H1 (cell line): ENCODE data around the gene VSTM2L. TPM values are rescaled to one million over a fixed set of nuclear protein-coding genes. Genes with fewer than 3 reads are reported as not detected.

Source experiments
- CTCF ChIA-PET: fragments of 300-600 bp; sonication (Branson Sonifier 250); formaldehyde crosslinking; loops from one replicate; lab custom pipeline; 2021; ENCODE audit not compliant: partially characterized antibody; lab: Charles Lee
- POLR2A ChIA-PET: fragments of 300-600 bp; sonication (Branson Sonifier 250); formaldehyde crosslinking; loops from one replicate; lab custom pipeline; 2021; ENCODE audit warnings: inconsistent platforms; ENCODE audit not compliant: partially characterized antibody; lab: Charles Lee
- DNase-seq, 2 experiments: peaks; one replicate each; pipeline versions ENCODE4 v3.0.0 to v3.0.0-alpha.2; 2010 to 2022; ENCODE audit warnings: low spot score in 2 of 2, low read depth in 1 of 2, mixed read lengths in 1 of 2
- FAIRE-seq: peaks from 2 replicates; lab custom pipeline; 2011; peaks lifted over from hg19 to GRCh38; lab: Jason Lieb, UNC
- H2AFZ ChIP-seq: 2 replicates; pipeline ENCODE4 v1.8.1; 2012; ENCODE audit warnings: low read length, inconsistent platforms
- H2AK5ac ChIP-seq: 2 replicates; pipeline ENCODE4 v1.6.1; 2013; ENCODE audit warnings: low read depth, low read length
- H2BK120ac ChIP-seq: replicated peaks from 2 replicates; pipeline ENCODE3; 2013; ENCODE audit warnings: low read depth, low read length, inconsistent platforms
- H2BK12ac ChIP-seq: 2 replicates; pipeline ENCODE4 v1.6.1; 2013; ENCODE audit warnings: low read depth, low read length
- H2BK15ac ChIP-seq: 2 replicates; pipeline ENCODE4 v1.6.1; 2013; ENCODE audit warnings: low read length
- H2BK20ac ChIP-seq: 2 replicates; pipeline ENCODE4 v1.6.1; 2013; ENCODE audit warnings: low read length
- H2BK5ac ChIP-seq: 2 replicates; pipeline ENCODE4 v1.6.1; 2013; ENCODE audit warnings: low read depth, low read length
- H3K14ac ChIP-seq: 2 replicates; pipeline ENCODE4 v1.6.1; 2013; ENCODE audit warnings: inconsistent platforms; ENCODE audit not compliant: insufficient read length
- H3K18ac ChIP-seq: 2 replicates; pipeline ENCODE4 v1.6.1; 2013; ENCODE audit warnings: low read length; ENCODE audit errors: extremely low read depth
- H3K23ac ChIP-seq: 2 replicates; pipeline ENCODE4 v1.6.1; 2013; ENCODE audit warnings: inconsistent platforms; ENCODE audit not compliant: insufficient read length
- H3K23me2 ChIP-seq: 2 replicates; pipeline ENCODE4 v1.6.1; 2013; ENCODE audit warnings: low read depth, low read length
- H3K27ac ChIP-seq: 2 replicates; pipeline ENCODE4 v1.6.1; 2011; ENCODE audit warnings: low read depth, low read length, inconsistent platforms
- H3K27me3 ChIP-seq, 4 experiments: replicated peaks in 1 of 4; 1 replicate in 1 of 4; 2 replicates in 3 of 4; pipeline versions ENCODE4 v1.6.1 to v1.8.1; 2011 to 2013; ENCODE audit warnings: low read length in 3 of 4, mild to moderate bottlenecking in 3 of 4, inconsistent platforms in 2 of 4, mixed read lengths in 2 of 4, moderate library complexity in 1 of 4; ENCODE audit not compliant: control insufficient read depth in 3 of 4, insufficient read depth in 3 of 4; ENCODE audit errors: extremely low read depth in 1 of 4
- H3K36me3 ChIP-seq, 4 experiments: 2 replicates each; pipeline versions ENCODE4 v1.6.1 to v1.8.1; 2011 to 2013; ENCODE audit warnings: mild to moderate bottlenecking in 4 of 4, low read length in 3 of 4, moderate library complexity in 2 of 4, control low read depth in 1 of 4, inconsistent platforms in 1 of 4; ENCODE audit not compliant: insufficient read depth in 4 of 4, control insufficient read depth in 2 of 4
- H3K4ac ChIP-seq: replicated peaks from 2 replicates; pipeline ENCODE3; 2013; ENCODE audit warnings: low read length, low read depth, mixed read lengths, inconsistent platforms; ENCODE audit not compliant: insufficient read length
- H3K4me1 ChIP-seq, 4 experiments: replicated peaks in 1 of 4; 1 replicate in 1 of 4; 2 replicates in 3 of 4; pipeline versions ENCODE4 v1.6.1 to v1.8.1; 2011 to 2013; ENCODE audit warnings: low read length in 3 of 4, inconsistent platforms in 2 of 4, mixed read lengths in 1 of 4; ENCODE audit not compliant: insufficient read depth in 4 of 4, control insufficient read depth in 3 of 4
- H3K4me2 ChIP-seq, 2 experiments: 2 replicates each; pipeline versions ENCODE4 v1.6.1 to v1.8.1; 2011 to 2013; ENCODE audit warnings: low read depth in 2 of 2, low read length in 2 of 2, control low read depth in 1 of 2, inconsistent platforms in 1 of 2, mild to moderate bottlenecking in 1 of 2; ENCODE audit not compliant: insufficient read depth in 1 of 2
- H3K4me3 ChIP-seq, 4 experiments: fragments of 200-600, 300-600 bp in 1 of 4; sonication (generic), shearing (Covaris generic), sonication (Bioruptor Twin) in 1 of 4; 2 replicates each; pipeline versions ENCODE4 v1.5.1 to v1.8.1; 2011 to 2016; ENCODE audit warnings: low read length in 4 of 4, low read depth in 3 of 4, control low read depth in 2 of 4, inconsistent platforms in 2 of 4, mild to moderate bottlenecking in 2 of 4, mixed read lengths in 1 of 4, moderate library complexity in 1 of 4; ENCODE audit not compliant: insufficient read depth in 2 of 4; ENCODE audit errors: extremely low read depth in 1 of 4
- H3K56ac ChIP-seq: replicated peaks from 2 replicates; pipeline ENCODE3; 2013; ENCODE audit warnings: low read depth, mild to moderate bottlenecking, mixed read lengths, low read length, inconsistent platforms; ENCODE audit not compliant: insufficient read length
- H3K79me1 ChIP-seq: 2 replicates; pipeline ENCODE4 v1.6.1; 2013; ENCODE audit warnings: low read depth, low read length, control low read depth
- H3K79me2 ChIP-seq, 2 experiments: 2 replicates each; pipeline versions ENCODE4 v1.6.1 to v1.8.1; 2012 to 2013; ENCODE audit warnings: low read length in 2 of 2, mild to moderate bottlenecking in 2 of 2, inconsistent platforms in 1 of 2; ENCODE audit not compliant: insufficient read depth in 2 of 2, control insufficient read depth in 1 of 2
- H3K9ac ChIP-seq, 4 experiments: replicated peaks in 1 of 4; 1 replicate in 1 of 4; 2 replicates in 3 of 4; pipeline versions ENCODE4 v1.6.1 to v1.8.1; 2011 to 2013; ENCODE audit warnings: low read depth in 3 of 4, low read length in 3 of 4, control low read depth in 2 of 4, mild to moderate bottlenecking in 2 of 4, moderate library complexity in 2 of 4, inconsistent platforms in 1 of 4; ENCODE audit errors: extremely low read depth in 1 of 4
- H3K9me3 ChIP-seq, 2 experiments: 2 replicates each; pipeline versions ENCODE4 v1.6.1 to v1.8.1; 2012 to 2013; ENCODE audit warnings: mild to moderate bottlenecking in 2 of 2, moderate library complexity in 2 of 2, control low read depth in 1 of 2, inconsistent platforms in 1 of 2, low read depth in 1 of 2, low read length in 1 of 2, mixed read lengths in 1 of 2; ENCODE audit not compliant: insufficient read depth in 2 of 2
- H4K20me1 ChIP-seq, 2 experiments: replicated peaks in 1 of 2; 2 replicates each; pipeline versions ENCODE3 to v1.8.1; 2011 to 2013; ENCODE audit warnings: inconsistent platforms in 2 of 2, low read length in 2 of 2, mild to moderate bottlenecking in 1 of 2; ENCODE audit not compliant: insufficient read depth in 2 of 2, control insufficient read depth in 1 of 2
- H4K5ac ChIP-seq: 2 replicates; pipeline ENCODE4 v1.6.1; 2013; ENCODE audit warnings: low read length, low read depth, mixed read lengths, inconsistent platforms; ENCODE audit not compliant: insufficient read length
- H4K8ac ChIP-seq: 2 replicates; pipeline ENCODE4 v1.8.0; 2013; ENCODE audit warnings: mild to moderate bottlenecking, moderate library complexity, low read length, inconsistent platforms; ENCODE audit not compliant: insufficient read depth; ENCODE audit errors: extremely low read depth
- H4K91ac ChIP-seq: replicated peaks from 2 replicates; pipeline ENCODE3; 2013; ENCODE audit warnings: low read length, mixed read lengths, inconsistent platforms; ENCODE audit not compliant: insufficient read length
- MAX ChIP-seq: IDR thresholded peaks from 2 replicates; pipeline ENCODE4 v1.6.1; 2012; ENCODE audit warnings: inconsistent platforms
- RAD21 ChIP-seq, 2 experiments: IDR thresholded peaks in 1 of 2; conservative IDR thresholded peaks in 1 of 2; 2 replicates each; pipeline ENCODE4 v1.6.1; 2011; ENCODE audit warnings: low read depth in 2 of 2, low read length in 2 of 2, improper control_type of control experiment in 1 of 2, inconsistent platforms in 1 of 2, mild to moderate bottlenecking in 1 of 2, moderate library complexity in 1 of 2
- WGBS, 2 experiments: shearing (Covaris generic) in 1 of 2; methylation state at CpG; one replicate each; pipeline versions ENCODE4 v1.1.6 to v1.1.7; 2013 to 2015; ENCODE audit warnings: low lambda C conversion rate in 2 of 2, mixed read lengths in 2 of 2, inconsistent platforms in 1 of 2, low coverage in 1 of 2, missing lambda C conversion rate in 1 of 2; ENCODE audit not compliant: insufficient replicate concordance in 2 of 2, insufficient coverage in 1 of 2, insufficient read length in 1 of 2; ENCODE audit errors: extremely low coverage in 1 of 2, missing lambda C conversion rate in 1 of 2; 5-methylcytosine and 5-hydroxymethylcytosine counted together
- polyA plus RNA-seq, 7 experiments: library from polyadenylated mRNA; depleted of rRNA in 3 of 7; stranded (reverse) in 5 of 7; unstranded in 2 of 7; fragments of >200 nt in 5 of 7; fragments of 200-250 nt in 2 of 7; gene quantifications; 1 replicate in 5 of 7; 2 replicates in 1 of 7; 4 replicates in 1 of 7; pipeline versions ENCODE4 v1.2.1 to v1.2.3, GENCODE V29; 2011 to 2013; ENCODE audit warnings: missing spikeins in 2 of 7, mixed read lengths in 2 of 7
- total RNA-seq: library from RNA; stranded (reverse); fragmentation: NEBNext Ultra II Directional; extraction: Animal tissue kit (Norgen Biotek cat#: 25700); gene quantifications from 2 replicates; pipeline ENCODE4 v1.2.1, GENCODE V29; 2021
- TF ChIP-seq, protein P1 (sequence below): IDR thresholded peaks from 2 replicates; pipeline ENCODE4 v1.6.1; 2012; ENCODE audit warnings: inconsistent platforms

The VSTM2L gene
- total and polyA plus RNA-seq, 2 of the 8 experiments (the other 6 are each of a cell fraction or from before 2014, with no cell fraction given): 1.3 to 3.2 TPM

DNA sequence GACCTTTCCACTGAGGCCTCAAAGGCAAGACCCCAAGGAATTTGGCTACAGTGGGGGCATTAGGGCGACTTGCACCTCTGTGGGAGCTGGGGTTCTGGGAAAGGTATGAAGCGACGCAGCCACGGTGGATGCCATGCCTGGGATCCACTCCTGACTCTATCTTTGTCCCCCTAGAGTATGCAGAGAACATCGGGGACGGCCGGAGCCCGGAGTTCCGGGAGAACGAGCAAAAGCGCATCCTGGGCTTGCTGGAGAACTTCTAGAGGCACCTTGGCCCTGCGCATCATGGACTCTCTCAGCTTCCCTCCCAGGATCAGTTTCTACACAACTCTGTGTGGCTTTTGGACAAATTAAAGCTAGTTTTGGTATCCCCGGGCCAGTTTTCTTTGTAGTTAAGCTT is 31.2 kb upstream of the VSTM2L start:
- H3K9me3 ChIP-seq: no peaks in the 10 kb centered on the region
- H3K27me3 ChIP-seq: no peaks in the 10 kb centered on the region
- H3K4me3 ChIP-seq: no peak overlapping the region
- H3K56ac ChIP-seq: no peak overlapping the region
- POLR2A ChIA-PET: no interaction called here
- 98% methylated on average over 12 of the region's 13 CpGs; no CpG with 5 or more reads in 1 of the 2 experiments for WGBS, 2 experiments
- DNase-seq: no peak
- H3K4me1 ChIP-seq: peaks cover 7 to 13% (median 11%) of the 10 kb centered on the region in 4 experiments
- no peak overlapping the region for H4K91ac ChIP-seq
- H3K18ac ChIP-seq: no peak overlapping the region
- CTCF ChIA-PET: interaction anchor here (0.7 to 1.3 kb wide), 3 partner anchors 11 to 113 kb away, joined by 3 to 5 read pairs (median 4); no protein-coding TSS in a partner anchor
- no peaks in the 10 kb centered on the region for H4K20me1 ChIP-seq
- no peak overlapping the region for H3K4ac ChIP-seq
- no peak overlapping the region for H2BK5ac ChIP-seq
- H3K79me2 ChIP-seq: no peaks in the 10 kb centered on the region
- no peak overlapping the region for H2AFZ ChIP-seq
- no peak overlapping the region for H3K14ac ChIP-seq
- no peak overlapping the region for H2BK120ac ChIP-seq
- TF ChIP-seq, protein P1, sequence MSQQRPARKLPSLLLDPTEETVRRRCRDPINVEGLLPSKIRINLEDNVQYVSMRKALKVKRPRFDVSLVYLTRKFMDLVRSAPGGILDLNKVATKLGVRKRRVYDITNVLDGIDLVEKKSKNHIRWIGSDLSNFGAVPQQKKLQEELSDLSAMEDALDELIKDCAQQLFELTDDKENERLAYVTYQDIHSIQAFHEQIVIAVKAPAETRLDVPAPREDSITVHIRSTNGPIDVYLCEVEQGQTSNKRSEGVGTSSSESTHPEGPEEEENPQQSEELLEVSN: no peak
- TF ChIP-seq RAD21 (IDR thresholded peaks at IDR 0.05 in 1 of 2, conservative IDR thresholded peaks at IDR 0.05 in 1 of 2; ENCODE audit: low read depth in 2 of 2, low read length in 2 of 2): no peak
- TF ChIP-seq MAX: no peak
- TF ChIP-seq, all 59 proteins: peak for 0
- Histone ChIP-seq H3K36me3 (no peaks in the 10 kb centered on the region; a peak in 3 of 8 replicates), H3K23ac (no peak overlapping the region), H2AK5ac (no peak overlapping the region), H2BK20ac (no peak overlapping the region), H3K27ac (no peak overlapping the region; the same call in 1 of the 2 replicates), H3K79me1 (no peaks in the 10 kb centered on the region; the same call in 1 of the 2 replicates), H3K9ac (no peak overlapping the region), H2BK12ac (no peak overlapping the region), H3K4me2 (no peak overlapping the region), H2BK15ac (no peak overlapping the region), H4K5ac (no peak overlapping the region), H4K8ac (no peak overlapping the region), H3K23me2 (no peaks in the 10 kb centered on the region)
- no peak for FAIRE-seq
